Measurements from ENCODE around the gene VPS37D. TPM values are rescaled to one million over a fixed set of nuclear protein-coding genes. Genes with fewer than 3 reads are reported as not detected.

Gene VPS37D
- total and polyA plus RNA-seq, 10 of the 15 experiments (the other 5 are each of a cell fraction or from before 2014, with no cell fraction given), result 0.10 to 0.45 (median 0.16) TPM; not detected in 6

GRCh38 chr7:73698410-73698809 lies 30.8 kb downstream of the VPS37D start:
- ChIA-PET CTCF (interaction anchor here (2.1 kb wide), 1 partner anchor 92 kb away, joined by 7 read pairs; no protein-coding TSS in a partner anchor), SMC1A (ENCODE audit: uncharacterized antibody, unreplicated experiment) (interaction anchor here (0.9 to 1.1 kb wide), 3 partner anchors 13 to 69 kb away, joined by 3 read pairs; no protein-coding TSS in a partner anchor), RAD21 (ENCODE audit: unreplicated experiment) (interaction anchor here (0.6 kb wide), 1 partner anchor 365 kb away, joined by 3 read pairs; no protein-coding TSS in a partner anchor), POLR2A (no interaction called here)
- no peak for ATAC-seq
- no peak overlapping the region for H3K9ac ChIP-seq (ENCODE audit: control insufficient read depth, insufficient read depth, low read length)
- FAIRE-seq, result no peak
- no TSS peak for BruUV-seq (replicated peaks)
- H2AFZ ChIP-seq (ENCODE audit: control insufficient read depth, low read depth, low read length), result no peak overlapping the region
- 86% methylated on average over 7 of the region's 7 CpGs for WGBS (ENCODE audit: insufficient coverage, insufficient replicate concordance, low lambda C conversion rate, missing lambda C conversion rate)
- no peak for DNase-seq (ENCODE audit: low read depth, low spot score)
- H3K36me3 ChIP-seq (ENCODE audit: control insufficient read depth in 2 of 2, insufficient read depth in 2 of 2, low read length in 1 of 2), result peaks cover 8 to 34% of the 10 kb centered on the region in 2 experiments
- no peak overlapping the region for H3K27ac ChIP-seq (ENCODE audit: control insufficient read depth, insufficient read depth)
- intact Hi-C loops (cut with micrococcal nuclease; ENCODE audit: unreplicated experiment) (no loop called here), in situ Hi-C loops (cut with MboI) (no loop called here)
- no peak for TF ChIP-seq PAX5 (IDR thresholded peaks at IDR 0.05; ENCODE audit: borderline replicate concordance, low read depth, low read length)
- no peak for TF ChIP-seq NR2C1 (IDR thresholded peaks at IDR 0.05)
- no peak for TF ChIP-seq ETV6 (conservative IDR thresholded peaks at IDR 0.05 in 1 of 2, IDR thresholded peaks at IDR 0.05 in 1 of 2; ENCODE audit: borderline replicate concordance in 1 of 2, low read depth in 1 of 2)
- peak; percentile 43; the same call in 1 of the 2 replicates for TF ChIP-seq POLR2A (IDR thresholded peaks at IDR 0.05; ENCODE audit: low read depth, low read length)
- TF ChIP-seq BCL3 (IDR thresholded peaks at IDR 0.05; ENCODE audit: borderline replicate concordance, insufficient read depth, low read depth, low read length, poor library complexity, severe bottlenecking), result no peak
- no peak for TF ChIP-seq NR2C2 (IDR thresholded peaks at IDR 0.05; ENCODE audit: borderline replicate concordance, control insufficient read depth, insufficient read length, low read depth)
- no peak for TF ChIP-seq BRCA1 (IDR thresholded peaks at IDR 0.05; ENCODE audit: low read depth, low read length)
- H3K27me3 ChIP-seq (replicated peaks in 1 of 2; ENCODE audit: control insufficient read depth in 2 of 2, insufficient read depth in 2 of 2, low read length in 1 of 2), result no peaks in the 10 kb centered on the region
- no peak overlapping the region for H3K4me2 ChIP-seq (ENCODE audit: control insufficient read depth, insufficient read depth)
- H3K4me3 ChIP-seq, result no peak overlapping the region
- H3K9me3 ChIP-seq (replicated peaks; ENCODE audit: control insufficient read depth, insufficient read depth, low read length), result no peaks in the 10 kb centered on the region
- H3K4me1 ChIP-seq (ENCODE audit: control insufficient read depth, insufficient read depth, low read length), result no peaks in the 10 kb centered on the region
- no peaks in the 10 kb centered on the region for H4K20me1 ChIP-seq (ENCODE audit: control insufficient read depth, insufficient read depth)
- H3K79me2 ChIP-seq (ENCODE audit: control insufficient read depth, insufficient read depth, low read length), result no peaks in the 10 kb centered on the region

Data from GM12878 (cell line).